ENCODE data around the gene FBXL2.
"Not testable (repeated sequence)": the region's sequence is repeated elsewhere in the genome, so short reads cannot be mapped to it uniquely, and the experiment has no call there.

The FBXL2 gene

GRCh38 chr3:33424606-33425452, 147.6 kb downstream of the FBXL2 start:
- Histone ChIP-seq H3K4me1 (no peaks in the 10 kb centered on the region), H3K9me3 (no peaks in the 10 kb centered on the region), H3K27me3 (no peaks in the 10 kb centered on the region), H3K36me3 (no peaks in the 10 kb centered on the region), H3K4me3 (ENCODE audit: low read depth, low read length) (no peak overlapping the region)
- no peak for TF ChIP-seq CTCF (IDR thresholded peaks at IDR 0.05; ENCODE audit: low read depth, low read length)
- no peak for DNase-seq

GRCh38 chr3:33425453-33425852, 148.2 kb downstream of the FBXL2 start:
- Histone ChIP-seq H3K4me3 (ENCODE audit: low read depth, low read length) (no peak overlapping the region), H3K36me3 (no peaks in the 10 kb centered on the region), H3K27me3 (no peaks in the 10 kb centered on the region), H3K4me1 (no peaks in the 10 kb centered on the region), H3K9me3 (no peaks in the 10 kb centered on the region)
- DNase-seq: no peak
- TF ChIP-seq CTCF (IDR thresholded peaks at IDR 0.05; ENCODE audit: low read depth, low read length): no peak

GRCh38 chr3:33426068-33426467, 148.8 kb downstream of the FBXL2 start:
- Histone ChIP-seq H3K4me3 (ENCODE audit: low read depth, low read length) (no peak overlapping the region), H3K4me1 (no peaks in the 10 kb centered on the region), H3K9me3 (no peaks in the 10 kb centered on the region), H3K27me3 (no peaks in the 10 kb centered on the region), H3K36me3 (no peaks in the 10 kb centered on the region)
- no peak for TF ChIP-seq CTCF (IDR thresholded peaks at IDR 0.05; ENCODE audit: low read depth, low read length)
- no peak for DNase-seq

GRCh38 chr3:33426630-33427317, 149.5 kb downstream of the FBXL2 start:
- TF ChIP-seq CTCF (IDR thresholded peaks at IDR 0.05; ENCODE audit: low read depth, low read length): no peak
- no peak for DNase-seq
- Histone ChIP-seq H3K9me3 (no peaks in the 10 kb centered on the region), H3K27me3 (no peaks in the 10 kb centered on the region), H3K4me3 (ENCODE audit: low read depth, low read length) (no peak overlapping the region), H3K4me1 (no peaks in the 10 kb centered on the region), H3K36me3 (no peaks in the 10 kb centered on the region)

GRCh38 chr3:33428734-33429133, 151.5 kb downstream of the FBXL2 start:
- TF ChIP-seq CTCF (IDR thresholded peaks at IDR 0.05; ENCODE audit: low read depth, low read length): no peak
- no peaks in the 10 kb centered on the region for H3K36me3 ChIP-seq
- no peak for DNase-seq
- H3K9me3 ChIP-seq: no peaks in the 10 kb centered on the region
- H3K4me3 ChIP-seq (ENCODE audit: low read depth, low read length): no peak overlapping the region
- no peaks in the 10 kb centered on the region for H3K27me3 ChIP-seq
- no peaks in the 10 kb centered on the region for H3K4me1 ChIP-seq

GRCh38 chr3:33429306-33429705, 152.1 kb downstream of the FBXL2 start:
- H3K36me3 ChIP-seq; H3K27me3 ChIP-seq; H3K4me1 ChIP-seq; H3K9me3 ChIP-seq; DNase-seq; H3K4me3 ChIP-seq (ENCODE audit: low read depth, low read length): not testable (repeated sequence)
